GM12892 (cell line): Measurements from ENCODE around the gene TOM1.

ENCODE experiments used
- POLR2A ChIP-seq: IDR thresholded peaks from 2 replicates; pipeline ENCODE4 v1.6.1; 2011; ENCODE audit warnings: low read depth, low read length, control low read depth
- POLR2AphosphoS5 ChIP-seq: IDR thresholded peaks from 2 replicates; pipeline ENCODE4 v1.6.1; 2011; ENCODE audit warnings: low read depth, low read length, control low read depth
- TAF1 ChIP-seq: IDR thresholded peaks from 2 replicates; pipeline ENCODE4 v1.6.1; 2011; ENCODE audit warnings: low read depth, mild to moderate bottlenecking, control low read depth, low read length, borderline replicate concordance

DNA sequence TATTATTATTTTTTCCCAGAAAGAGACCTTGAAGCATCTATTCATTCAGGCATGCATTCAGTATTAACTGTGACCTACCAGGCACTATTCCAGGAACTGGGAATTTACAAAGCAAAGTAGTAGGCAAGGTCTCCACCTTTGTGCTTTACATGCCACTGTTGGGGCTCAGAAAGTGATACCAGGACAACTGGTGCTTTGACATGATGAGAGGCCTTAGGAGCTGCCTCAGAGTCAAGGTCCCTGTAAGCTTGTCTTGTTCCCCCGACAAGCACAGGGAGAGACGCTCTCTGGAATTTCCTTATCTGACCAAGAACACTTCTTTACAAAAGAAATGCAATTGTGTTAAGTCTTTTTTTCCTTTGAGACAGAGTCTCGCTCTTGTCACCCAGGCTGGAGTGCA lies 78.9 kb downstream of the TOM1 start:
- TF ChIP-seq POLR2A (no peak), TAF1 (no peak), POLR2AphosphoS5 (no peak)
